ENCODE data around the gene SMIM21.

The SMIM21 gene

DNA sequence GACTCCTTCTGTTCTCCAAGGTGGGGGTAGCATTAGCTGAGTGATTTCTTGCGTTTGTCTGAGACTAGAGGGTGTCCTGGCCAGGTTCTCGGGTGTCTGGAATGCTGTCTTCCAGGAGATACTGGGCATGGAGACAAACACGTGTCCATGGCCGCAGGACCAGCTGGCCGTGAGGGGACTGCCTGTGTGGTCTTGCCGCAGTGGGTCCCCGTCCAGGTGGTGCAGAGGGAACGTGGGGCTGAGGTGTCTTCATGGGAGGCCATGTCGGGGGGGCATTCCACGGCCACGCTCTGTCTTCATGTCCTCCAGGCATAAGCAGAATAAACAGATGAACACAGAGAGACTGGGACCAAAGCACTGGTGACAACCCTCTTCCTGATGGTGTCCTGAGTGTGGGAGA lies 66.6 kb downstream of the SMIM21 start:
- no peak for TF ChIP-seq CTCF (IDR thresholded peaks at IDR 0.05; ENCODE audit: low read depth, low read length, missing control alignments)
- no peak for DNase-seq (ENCODE audit: extremely low read depth, low read depth)
- H3K4me3 ChIP-seq (replicated peaks; ENCODE audit: low read depth, low read length): no peak overlapping the region

DNA sequence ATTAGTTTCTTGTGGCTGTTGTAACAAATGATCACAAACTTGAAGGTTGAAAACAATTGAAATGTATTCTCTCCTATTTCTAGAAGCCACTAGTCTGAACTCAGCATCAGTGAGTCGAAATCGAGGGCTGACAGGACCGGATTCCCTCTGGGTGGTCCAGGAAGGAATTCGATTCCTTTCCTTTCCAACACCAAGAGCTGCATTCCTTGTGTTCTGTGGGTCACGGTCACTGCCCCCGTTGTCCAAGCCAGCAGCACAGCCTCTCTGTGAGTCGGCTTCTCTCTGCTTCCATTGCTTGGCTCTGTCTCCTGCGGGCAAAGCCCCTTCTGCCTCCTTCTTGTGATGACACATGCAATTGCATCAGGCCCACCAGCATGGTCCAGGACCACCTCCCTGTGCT lies 67.3 kb downstream of the SMIM21 start:
- no peak overlapping the region for H3K4me3 ChIP-seq (replicated peaks; ENCODE audit: low read depth, low read length)
- no peak for DNase-seq (ENCODE audit: extremely low read depth, low read depth)
- TF ChIP-seq CTCF (IDR thresholded peaks at IDR 0.05; ENCODE audit: low read depth, low read length, missing control alignments): no peak
